GM19468 (cell line): Measurements from ENCODE around the gene TTC19.
"Not testable (repeated sequence)": the region's sequence is repeated elsewhere in the genome, so short reads cannot be mapped to it uniquely, and the experiment has no call there.

Experiments
- ATAC-seq: cut with Tn5 transposase; IDR thresholded peaks from one replicate; pipeline ENCODE4 v1.9.1; 2021; ENCODE audit warnings: mild to moderate bottlenecking, moderate library complexity, moderate number of reproducible peaks; ENCODE audit not compliant: unreplicated experiment; ENCODE audit errors: extremely low read depth

The TTC19 gene

DNA sequence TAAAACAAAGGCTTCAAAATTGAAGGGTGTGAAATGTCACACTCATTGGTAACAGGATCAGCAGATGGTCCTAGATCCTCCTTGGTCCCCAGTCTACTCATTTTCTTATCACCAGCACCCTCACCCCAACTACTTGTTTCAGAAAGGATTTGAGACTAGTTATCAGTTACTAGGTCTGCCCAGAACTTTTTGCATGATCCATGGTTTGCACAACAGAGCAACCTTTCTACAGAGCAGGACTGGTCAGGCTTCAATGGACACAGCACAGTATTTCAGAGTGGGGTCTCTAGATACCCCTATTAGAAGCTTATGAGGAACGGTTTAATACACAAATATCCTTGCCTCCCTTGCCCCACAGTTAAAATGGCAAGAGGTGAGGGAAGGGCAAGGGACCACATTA is 25.6 kb downstream of the TTC19 start:
- no peak for ATAC-seq

DNA sequence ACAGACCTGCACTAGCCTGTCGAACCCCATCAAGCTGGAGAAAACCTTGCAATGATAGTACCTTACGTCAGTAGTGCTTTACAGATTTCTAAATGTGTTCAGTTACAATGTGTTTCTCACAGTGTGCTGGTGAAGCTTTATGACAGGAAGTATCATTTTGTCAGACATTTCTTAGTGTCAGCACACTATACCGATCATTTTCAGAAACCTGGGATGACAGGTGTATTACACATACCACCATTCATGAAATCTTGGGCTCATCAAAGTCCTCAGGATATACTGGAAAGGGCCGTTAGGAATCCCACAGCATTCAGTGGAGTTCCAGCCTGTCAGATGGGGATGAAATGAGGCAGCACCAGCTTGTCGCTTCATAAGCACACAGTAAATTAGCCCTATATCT is 27.3 kb downstream of the TTC19 start:
- no peak for ATAC-seq

DNA sequence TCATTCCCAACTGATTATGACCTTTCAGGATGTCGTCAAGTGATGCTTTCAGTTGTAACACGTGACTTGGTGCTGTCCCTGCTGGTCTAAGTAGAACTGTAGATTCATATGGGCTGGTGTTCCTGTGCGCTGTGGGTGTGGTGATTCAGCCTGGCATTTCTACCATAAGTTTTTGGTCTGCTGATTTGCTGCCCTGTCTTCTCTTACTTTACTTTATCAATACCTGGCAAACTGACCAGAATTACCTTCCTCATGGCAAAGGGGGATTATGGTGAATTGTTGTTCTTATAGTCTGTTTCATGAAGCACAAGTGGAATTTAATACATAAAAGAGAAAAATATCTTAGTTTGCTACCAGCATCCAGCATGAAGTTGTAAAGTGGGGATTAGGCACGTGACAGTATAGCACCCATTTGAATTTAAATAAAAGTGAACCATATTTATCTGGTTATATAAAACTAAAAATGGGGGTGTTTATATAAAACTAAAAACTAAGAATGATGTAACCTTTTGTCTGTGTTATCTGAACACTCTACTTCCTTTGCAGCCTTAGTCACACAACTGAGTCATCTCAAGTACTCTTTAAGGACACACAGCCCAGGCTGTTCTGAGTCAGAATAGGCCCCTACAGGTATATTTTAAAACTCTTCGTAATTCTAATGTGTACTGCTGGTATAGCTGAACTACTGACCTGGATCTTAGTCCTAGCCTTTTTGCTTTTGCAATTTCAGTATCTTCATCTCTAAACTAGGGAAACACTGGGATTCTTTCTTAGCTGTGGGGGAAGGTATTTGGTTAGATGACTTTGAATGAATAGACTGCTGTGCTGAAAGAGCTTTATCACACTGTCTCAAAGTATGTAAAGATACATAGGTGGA is 28.3 kb downstream of the TTC19 start:
- no peak for ATAC-seq

DNA sequence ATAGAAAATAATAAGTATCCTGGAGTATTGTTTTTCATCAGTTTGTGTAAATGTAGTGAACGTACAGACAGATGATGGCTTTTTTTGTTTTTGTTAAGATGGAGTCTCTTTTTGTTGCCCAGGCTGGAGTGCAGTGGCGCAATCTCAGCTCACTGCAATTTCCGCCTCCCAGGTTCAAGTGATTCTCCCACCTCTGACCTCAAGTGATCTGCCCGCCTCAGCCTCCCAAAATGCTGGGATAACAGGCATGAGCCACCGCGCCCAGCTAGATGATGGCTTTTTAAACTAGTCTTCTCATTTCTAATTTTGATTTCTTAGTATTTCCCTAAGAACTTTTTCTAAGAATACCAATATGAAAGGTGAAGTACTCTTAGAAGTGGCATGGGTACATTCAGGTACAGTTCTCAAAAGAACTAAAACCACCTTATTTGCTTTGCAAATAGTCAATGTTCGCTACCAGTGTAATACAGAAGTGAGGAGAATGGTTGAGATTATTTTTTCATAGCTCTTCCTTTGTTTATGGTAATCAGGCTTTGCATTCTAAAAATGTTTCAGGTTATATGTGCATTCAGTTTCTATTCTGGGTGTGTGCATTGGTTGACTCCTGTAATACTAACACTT is 34.2 kb downstream of the TTC19 start:
- ATAC-seq: no peak

DNA sequence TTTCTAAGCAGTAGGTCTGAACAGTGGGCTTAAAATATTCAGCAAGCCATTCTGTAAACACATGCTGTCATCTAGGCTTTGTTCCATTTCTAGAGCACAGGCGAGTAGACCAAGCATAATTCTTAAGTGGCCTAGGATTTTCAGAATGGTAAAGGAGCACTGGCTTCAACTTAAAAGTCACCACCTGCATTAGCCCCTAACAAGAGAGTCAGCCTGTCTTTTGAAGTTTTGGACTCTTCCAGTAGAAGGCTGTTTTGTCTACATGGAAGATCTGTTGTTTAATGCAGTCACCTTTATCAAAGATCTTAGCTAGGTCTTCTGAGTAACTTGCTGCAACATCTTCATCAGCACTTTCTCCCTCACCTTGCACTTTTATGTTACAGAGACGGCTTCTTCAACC is 36.6 kb downstream of the TTC19 start:
- ATAC-seq: no peak

DNA sequence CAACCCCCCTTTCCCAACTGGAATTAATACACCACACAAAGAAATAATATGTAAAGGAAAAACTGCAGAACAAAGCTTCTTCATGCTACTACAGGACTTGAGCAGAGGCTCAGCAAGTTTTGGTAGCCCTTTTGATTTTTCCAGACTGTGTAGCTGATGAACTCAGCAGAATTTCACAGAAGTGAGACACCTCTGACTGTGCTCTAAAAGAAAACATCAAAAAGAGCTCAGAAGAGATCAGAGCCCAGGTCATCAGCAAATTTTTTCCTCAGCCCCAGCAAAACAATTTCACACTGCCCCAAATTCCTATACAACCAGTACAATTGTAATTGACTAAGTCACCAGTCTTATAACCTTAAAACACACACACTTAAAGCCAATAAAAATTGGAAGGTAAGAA is 38.0 kb downstream of the TTC19 start:
- no peak for ATAC-seq

DNA sequence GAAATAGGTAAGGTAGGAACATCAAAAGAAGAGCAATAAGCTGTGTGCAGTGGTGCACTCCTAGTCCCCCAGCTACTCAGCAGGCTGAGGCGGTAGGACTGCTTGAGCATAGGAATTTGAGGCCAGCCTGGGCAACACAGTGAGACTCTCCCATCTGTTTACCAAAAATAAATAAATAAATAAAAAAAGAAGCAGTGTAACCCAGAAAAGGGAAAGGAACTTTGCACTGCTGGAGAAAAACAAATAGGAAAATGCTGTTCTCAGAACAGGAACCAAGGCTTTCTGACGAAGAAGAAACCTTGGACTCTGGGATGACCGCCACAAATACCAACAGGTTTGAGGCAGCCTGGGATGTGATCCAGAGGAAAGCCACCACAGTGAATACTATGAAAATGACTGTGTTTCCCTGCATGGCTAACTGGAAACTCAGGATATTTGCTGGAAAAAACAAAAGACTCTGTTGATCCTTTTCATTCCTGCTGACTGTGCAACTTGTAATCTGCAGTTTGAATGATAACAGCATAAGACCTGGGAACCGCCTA is 41.2 kb downstream of the TTC19 start:
- no peak for ATAC-seq

DNA sequence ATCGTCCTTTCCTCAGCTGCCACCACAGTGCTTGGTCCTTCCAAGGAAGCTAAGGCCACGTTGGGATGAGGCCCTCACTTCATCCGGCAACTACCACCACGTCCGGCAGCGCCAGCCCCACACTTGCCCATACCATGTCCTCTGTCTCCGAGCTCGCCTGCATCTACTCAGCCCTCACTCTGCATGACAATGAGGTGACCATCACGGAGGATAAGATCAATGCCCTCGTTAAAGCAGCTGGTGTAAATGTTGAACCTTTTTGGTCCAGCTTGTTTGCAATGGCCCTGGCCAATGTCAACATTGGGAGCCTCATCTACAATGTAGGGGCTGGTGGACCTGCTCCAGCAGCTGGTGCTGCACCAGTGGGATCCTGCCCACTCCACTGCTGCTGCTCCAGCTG is 44.9 kb downstream of the TTC19 start:
- ATAC-seq: no peak

DNA sequence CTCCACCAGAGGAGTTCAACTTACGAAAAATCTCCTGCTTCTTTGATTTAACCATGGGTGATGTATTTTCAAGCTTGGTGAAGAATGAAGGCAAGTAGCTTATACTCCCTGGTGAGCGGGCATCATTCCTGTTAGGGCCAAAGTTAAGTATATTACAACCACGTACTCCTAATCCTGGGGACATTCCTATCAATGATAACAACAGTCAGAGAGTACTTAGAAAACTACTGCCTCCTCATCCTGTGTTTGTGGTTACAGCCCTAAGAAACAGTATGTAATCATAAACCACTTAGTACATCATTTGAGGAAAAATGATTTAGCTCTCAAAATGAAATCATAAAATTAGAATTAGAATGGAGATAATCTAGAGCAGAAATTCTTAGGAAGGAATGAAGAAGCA is 47.3 kb downstream of the TTC19 start:
- ATAC-seq: no peak

DNA sequence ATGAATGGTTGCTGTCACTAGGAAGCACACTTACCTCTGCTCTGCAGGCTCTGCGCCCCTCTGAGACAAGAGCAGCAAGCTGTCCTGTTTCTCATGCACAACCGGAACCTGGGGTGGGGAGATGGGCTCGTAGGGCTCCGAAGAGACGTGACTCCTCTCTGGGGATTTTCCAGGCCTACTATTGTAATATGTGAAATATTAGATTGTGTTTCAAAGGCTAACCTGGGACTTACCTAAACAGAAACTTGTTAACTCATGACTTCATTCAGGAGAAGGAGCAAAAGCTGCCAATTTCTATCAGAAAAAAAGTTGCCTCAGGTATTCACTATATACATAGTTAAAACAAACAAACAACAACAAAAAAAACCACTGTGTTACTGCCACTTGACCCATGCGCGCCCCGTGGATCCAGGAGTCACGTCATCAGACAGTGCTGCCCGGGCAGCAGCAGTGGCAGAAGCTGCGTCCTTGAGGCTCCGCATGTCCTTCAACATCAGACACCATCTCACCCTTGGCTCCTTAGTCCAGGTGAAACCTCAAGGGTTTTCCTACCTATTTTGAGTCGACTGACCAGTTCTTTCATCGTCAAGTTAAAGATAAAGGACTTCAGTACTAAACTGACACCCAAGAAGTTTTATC is 49.3 kb downstream of the TTC19 start:
- no peak for ATAC-seq

DNA sequence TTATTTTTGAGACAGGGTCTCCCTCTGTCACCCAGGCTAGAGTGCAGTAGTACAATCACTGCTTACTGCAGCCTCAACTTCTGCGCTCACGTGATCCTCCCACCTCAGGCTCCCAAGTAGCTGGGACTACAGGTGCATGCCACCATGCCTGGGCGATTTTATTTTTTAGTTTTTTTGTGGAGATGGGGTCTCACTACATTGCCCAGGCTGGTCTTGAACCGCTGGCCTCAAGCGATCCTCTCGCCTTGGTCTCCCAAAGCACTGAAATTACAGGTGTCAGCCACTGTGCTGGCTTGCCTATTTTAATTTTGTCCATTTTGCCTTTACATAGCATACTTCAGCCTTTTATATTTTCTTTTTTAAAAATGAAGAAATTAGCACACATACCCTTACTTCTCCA is 51.2 kb downstream of the TTC19 start:
- no peak for ATAC-seq

DNA sequence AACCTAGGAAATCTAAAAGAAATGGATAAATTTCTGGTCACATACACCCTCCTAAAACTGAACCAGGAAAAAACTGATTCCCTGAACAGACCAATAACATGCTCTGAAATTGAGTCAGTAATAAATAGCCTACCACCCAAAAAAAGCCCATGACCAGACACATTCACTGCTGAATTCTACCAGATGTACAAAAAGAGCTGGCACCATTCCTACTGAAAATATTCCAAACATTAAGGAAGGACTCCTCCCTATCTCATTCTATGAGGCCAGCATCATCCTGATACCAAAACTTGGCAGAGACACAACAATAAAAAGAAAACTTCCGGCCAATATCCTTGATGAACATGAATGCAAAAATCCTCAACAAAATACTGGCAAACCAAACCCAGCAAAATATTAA is 52.9 kb downstream of the TTC19 start:
- ATAC-seq: no peak

DNA sequence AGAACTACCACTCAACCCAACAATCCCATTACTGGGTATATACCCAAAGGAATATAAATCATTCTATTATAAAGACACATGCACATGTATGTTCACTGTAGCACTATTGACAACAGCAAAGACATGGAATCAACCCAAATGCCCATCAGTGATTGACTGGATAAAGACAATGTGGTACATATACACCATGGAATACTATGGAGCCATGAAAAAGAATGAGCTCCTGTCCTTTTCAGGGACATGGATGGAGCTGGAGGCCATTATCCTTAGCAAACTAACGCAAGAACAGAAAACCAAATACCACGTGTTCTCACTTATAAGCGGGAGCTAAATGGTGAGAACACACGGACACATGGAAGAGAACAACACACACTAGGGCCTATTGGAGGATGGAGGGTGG is 55.5 kb downstream of the TTC19 start:
- not testable (repeated sequence) for ATAC-seq

DNA sequence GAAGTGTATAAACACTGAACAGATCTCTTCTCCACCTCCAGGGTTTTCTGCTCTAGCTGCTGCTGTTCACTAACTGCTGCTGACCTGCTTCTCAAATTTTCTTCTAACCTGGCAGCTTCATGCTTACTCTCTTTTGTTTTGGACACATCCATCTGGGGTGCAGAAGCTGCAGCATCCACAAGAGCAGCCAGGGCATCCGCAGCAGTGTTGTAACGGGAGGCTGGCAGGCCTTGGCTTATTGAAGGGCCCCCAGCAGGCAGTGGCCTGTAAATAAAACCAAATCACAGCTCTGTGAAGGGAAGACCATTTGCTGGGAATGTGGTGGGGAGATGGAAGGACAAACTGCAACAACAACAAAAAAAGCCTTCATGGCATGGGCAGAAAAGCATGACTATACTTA is 62.0 kb downstream of the TTC19 start:
- ATAC-seq: no peak

DNA sequence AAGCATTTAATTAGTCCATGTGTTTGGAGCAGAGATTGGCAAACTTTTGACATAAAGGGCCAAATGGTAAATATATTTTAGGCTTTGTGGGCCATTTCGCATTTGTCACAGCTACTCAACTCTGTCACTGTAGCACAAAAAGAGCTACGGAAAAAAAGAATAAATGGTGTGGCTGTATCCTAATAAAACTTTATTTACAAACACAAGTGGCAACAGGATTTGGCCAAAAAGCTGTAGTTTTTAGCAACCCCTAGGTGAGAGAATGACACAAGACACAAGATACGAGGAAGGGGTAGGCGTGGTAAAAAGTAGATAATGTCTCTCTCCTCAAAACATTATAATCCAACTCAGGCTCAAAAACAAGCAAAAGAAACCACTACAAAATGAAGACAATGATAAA is 66.5 kb downstream of the TTC19 start:
- no peak for ATAC-seq

DNA sequence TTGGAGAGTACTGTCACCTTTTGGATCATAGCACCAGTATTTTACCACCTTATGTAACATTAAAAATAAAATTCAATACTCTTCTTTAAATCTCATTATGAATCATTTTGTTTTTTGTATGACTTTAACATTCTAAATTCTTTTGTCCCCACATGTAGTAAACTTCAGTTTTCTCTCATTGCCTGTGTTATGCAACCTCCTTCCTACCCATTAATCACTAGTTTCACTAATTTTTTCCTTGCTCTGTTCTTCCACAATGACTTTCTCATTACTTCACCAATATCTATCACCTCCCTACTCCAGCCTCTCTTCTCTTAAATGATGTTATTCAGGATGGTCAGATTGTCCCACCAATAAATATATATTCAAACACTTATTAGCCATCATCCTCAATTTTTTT is 68.7 kb downstream of the TTC19 start:
- ATAC-seq: no peak

DNA sequence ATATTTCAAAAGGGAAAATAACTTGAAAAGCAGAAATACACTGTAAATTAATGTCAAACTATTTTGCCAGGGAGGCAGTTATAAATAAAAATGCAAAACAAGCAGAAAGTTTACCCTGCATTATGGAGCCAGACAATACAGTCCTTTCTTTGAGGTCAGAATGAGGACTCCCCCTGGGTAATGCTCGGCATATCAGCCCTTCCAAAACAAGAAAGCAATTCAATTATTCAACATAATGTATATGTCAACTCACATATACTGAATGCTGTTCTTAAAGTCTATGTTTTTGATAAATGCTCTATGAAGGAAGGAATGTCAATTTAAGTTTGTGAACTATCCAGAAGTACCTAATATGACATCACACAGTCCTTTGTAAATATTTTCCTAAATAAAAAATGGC is 72.4 kb downstream of the TTC19 start:
- no peak for ATAC-seq

DNA sequence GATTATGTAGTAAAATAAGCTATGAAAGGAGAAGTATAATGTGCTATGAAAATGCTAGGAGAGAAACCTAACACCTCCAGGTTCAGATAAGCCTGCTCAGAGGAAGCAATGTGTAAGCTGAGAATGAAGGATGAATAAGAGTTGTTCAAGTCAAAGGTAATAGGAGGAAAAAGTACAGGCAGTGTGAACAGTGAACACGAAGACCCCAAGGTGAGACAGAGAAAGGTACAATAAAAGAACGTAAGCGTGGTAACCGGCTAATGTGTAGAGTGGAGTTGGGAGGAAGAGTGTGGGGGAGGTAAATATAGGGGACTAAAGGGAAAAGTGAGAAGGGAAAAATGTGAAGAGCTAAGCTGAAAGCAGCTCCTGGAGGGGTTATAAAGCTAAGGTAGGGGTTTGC is 74.2 kb downstream of the TTC19 start:
- no peak for ATAC-seq

DNA sequence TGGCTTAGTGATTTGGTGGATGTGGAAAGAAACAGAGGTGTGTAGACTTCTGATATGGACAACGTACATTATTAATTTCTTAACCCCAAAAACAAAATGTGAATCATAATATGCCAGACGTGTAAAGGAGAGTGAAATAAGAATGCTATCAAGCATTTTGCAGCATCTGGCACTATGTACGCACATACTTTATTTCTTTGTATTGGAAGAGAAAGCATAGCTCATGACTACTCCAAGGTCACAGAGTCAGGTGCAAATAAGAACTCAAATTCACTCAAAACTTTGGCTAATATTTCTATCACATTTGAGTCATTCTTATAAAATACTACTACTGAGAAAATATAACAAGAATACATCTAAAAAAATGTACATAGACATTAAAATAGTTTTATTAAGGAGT is 74.8 kb downstream of the TTC19 start:
- no peak for ATAC-seq

DNA sequence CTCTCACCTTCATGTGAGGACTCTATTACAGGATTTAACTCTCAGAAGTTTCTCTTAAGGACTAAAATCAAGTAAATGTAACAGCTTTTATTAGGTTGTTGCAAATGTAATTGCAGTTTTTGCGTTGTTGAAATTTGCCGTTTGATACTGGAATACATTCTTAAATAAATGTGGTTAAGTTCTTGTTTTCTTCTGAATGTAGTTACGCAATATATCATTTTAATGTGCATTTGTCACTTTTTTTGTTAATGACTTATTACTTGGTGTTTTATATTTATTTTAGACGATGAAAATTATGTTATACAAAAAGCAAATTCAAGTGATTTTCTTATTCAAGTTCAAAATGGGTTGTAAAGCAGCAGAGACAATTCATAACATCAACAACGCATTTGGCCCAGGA is 76.3 kb downstream of the TTC19 start:
- ATAC-seq: no peak
